Kidney (tissue), 14 donors: ENCODE data around the gene SERPINA5. TPM values are rescaled to one million over a fixed set of nuclear protein-coding genes. Genes with fewer than 3 reads are reported as not detected.

Source experiments
- DNase-seq, 5 donors: peaks; one replicate each; pipeline ENCODE4 v3.0.0-alpha.2; 2013 to 2020
- FAIRE-seq: peaks from 2 replicates; lab custom pipeline; 2012; peaks lifted over from hg19 to GRCh38; lab: Jason Lieb, UNC
- H3K27ac ChIP-seq, 2 donors: one replicate each; pipeline ENCODE4 v1.7.0; 2013; ENCODE audit warnings: low read depth in 2 of 2, low read length in 2 of 2, inconsistent platforms in 1 of 2
- H3K27me3 ChIP-seq: one replicate; pipeline ENCODE4 v1.7.1; 2013; ENCODE audit warnings: low read length, inconsistent platforms; ENCODE audit not compliant: control insufficient read depth, insufficient read depth
- H3K36me3 ChIP-seq, 3 donors: one replicate each; pipeline versions ENCODE4 v1.7.0 to v1.7.1; 2013; ENCODE audit warnings: low read length in 3 of 3, control low read depth in 1 of 3, inconsistent platforms in 1 of 3; ENCODE audit not compliant: insufficient read depth in 3 of 3, control insufficient read depth in 2 of 3
- H3K4me1 ChIP-seq, 3 donors: one replicate each; pipeline versions ENCODE4 v1.7.0 to v1.7.1; 2013; ENCODE audit warnings: low read length in 3 of 3, inconsistent platforms in 1 of 3, low read depth in 1 of 3; ENCODE audit not compliant: control insufficient read depth in 2 of 3, insufficient read depth in 2 of 3
- H3K4me3 ChIP-seq, 3 donors: one replicate each; pipeline versions ENCODE4 v1.7.0 to v1.8.1; 2013; ENCODE audit warnings: low read length in 3 of 3, control low read depth in 1 of 3, inconsistent platforms in 1 of 3
- H3K9ac ChIP-seq, 3 donors: one replicate each; pipeline versions ENCODE4 v1.7.0 to v1.7.1; 2013; ENCODE audit warnings: low read length in 3 of 3, control low read depth in 1 of 3, inconsistent platforms in 1 of 3
- H3K9me3 ChIP-seq, 3 donors: one replicate each; pipeline versions ENCODE4 v1.7.0 to v1.7.1; 2013; ENCODE audit warnings: low read length in 3 of 3, control low read depth in 1 of 3, inconsistent platforms in 1 of 3; ENCODE audit not compliant: control insufficient read depth in 2 of 3, insufficient read depth in 1 of 3
- CTCF ChIP-seq: IDR thresholded peaks from 3 replicates; pipeline ENCODE4 v1.5.1; 2012; ENCODE audit warnings: mild to moderate bottlenecking, moderate library complexity, borderline replicate concordance; ENCODE audit not compliant: insufficient read depth; ENCODE audit errors: extremely low read depth
- intact Hi-C: fragments of 100-400 bp; cut with DNase I; formaldehyde crosslinking; loops from one replicate; pipeline ENCODE4 v1.11.1; 2022
- polyA plus RNA-seq: library from polyadenylated mRNA; stranded (reverse); fragments of 350-450 nt; fragmentation: Illumina TruSeq; extraction: RNeasy Lipid Tissue Mini Kit (QIAGEN cat#74804); gene quantifications from one replicate; pipeline ENCODE4 v1.2.3, GENCODE V29; 2014; ENCODE audit warnings: low read depth, low replicate concordance; ENCODE audit not compliant: insufficient read depth
- total RNA-seq: library from RNA; stranded (reverse); fragmentation: NEBNext Ultra II Directional; extraction: Animal tissue kit (Norgen Biotek cat#: 25700); gene quantifications from one replicate; pipeline ENCODE4 v1.2.1, GENCODE V29; 2021
- donor health status: control.
- donor health status: control.
- donor health status: control.
- donor health status: control.
- donor health status: control.
- donor health status: DM: yes; HTN: yes; CAD: no.
- donor health status: Normal renal cell carcinoma (clear cell type).

Gene SERPINA5
- total and polyA plus RNA-seq, 2 donors from 2014 or later: 85.1 to 522 TPM

- Histone ChIP-seq H3K4me1 (no peaks in the 10 kb centered on the region), H3K27me3 (no peaks in the 10 kb centered on the region), H3K36me3 (no peaks in the 10 kb centered on the region), H3K9me3 (peaks cover 0 to 1% (median 0%) of the 10 kb centered on the region in 3 donors), H3K9ac (no peak overlapping the region), H3K4me3 (no peak overlapping the region), H3K27ac (no peak overlapping the region)
- no peak for DNase-seq
- intact Hi-C loops: no loop called here
- no peak for FAIRE-seq
- TF ChIP-seq CTCF: no peak
These were observed 43.5 kb downstream of the SERPINA5 start for GRCh38 chr14:94624537-94625352.

- DNase-seq: no peak
- Histone ChIP-seq H3K36me3 (no peaks in the 10 kb centered on the region), H3K9ac (no peak overlapping the region), H3K4me3 (no peak overlapping the region), H3K27me3 (no peaks in the 10 kb centered on the region), H3K27ac (no peak overlapping the region), H3K9me3 (no peaks in the 10 kb centered on the region), H3K4me1 (no peaks in the 10 kb centered on the region)
- TF ChIP-seq CTCF: no peak
- no peak for FAIRE-seq
- intact Hi-C loops: no loop called here
These were observed 44.1 kb downstream of the SERPINA5 start for GRCh38 chr14:94625353-94625635.

- Histone ChIP-seq H3K9ac (no peak overlapping the region), H3K9me3 (no peaks in the 10 kb centered on the region), H3K27ac (no peak overlapping the region), H3K27me3 (no peaks in the 10 kb centered on the region), H3K4me1 (no peaks in the 10 kb centered on the region), H3K36me3 (no peaks in the 10 kb centered on the region), H3K4me3 (no peak overlapping the region)
- no peak for DNase-seq
- intact Hi-C loops: no loop called here
- TF ChIP-seq CTCF: no peak
- no peak for FAIRE-seq
These were observed 47.4 kb downstream of the SERPINA5 start for GRCh38 chr14:94628578-94628977.
